ENCODE measurements around the gene NBEA. TPM values are rescaled to one million over a fixed set of nuclear protein-coding genes. Genes with fewer than 3 reads are reported as not detected.

The NBEA gene
- total RNA-seq, 1 experiment from 2014 or later: 5.1 TPM

DNA sequence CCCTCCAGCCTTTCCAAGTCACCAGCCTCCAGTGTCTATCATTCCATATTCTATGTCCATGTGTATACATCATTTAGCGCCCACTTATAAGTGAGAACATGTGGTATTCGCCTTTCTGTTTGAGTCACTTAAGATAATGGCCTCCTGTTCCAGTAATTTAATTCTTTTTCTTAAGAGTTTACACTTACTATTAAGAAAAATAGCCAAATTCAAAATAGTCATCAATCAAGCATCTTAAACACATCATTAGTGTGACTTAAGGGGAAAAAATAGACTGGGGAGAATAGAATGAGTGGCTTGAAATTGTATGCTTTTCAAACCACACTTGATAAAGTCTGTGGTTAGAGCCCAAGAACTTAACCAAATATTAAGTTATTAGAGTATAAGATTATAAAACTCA lies 286.5 kb downstream of the NBEA start:
- in situ Hi-C loops (cut with HindIII; ENCODE audit: low sequenced_read_pairs): no loop called here
- DNase-seq (ENCODE audit: low spot score): no peak

DNA sequence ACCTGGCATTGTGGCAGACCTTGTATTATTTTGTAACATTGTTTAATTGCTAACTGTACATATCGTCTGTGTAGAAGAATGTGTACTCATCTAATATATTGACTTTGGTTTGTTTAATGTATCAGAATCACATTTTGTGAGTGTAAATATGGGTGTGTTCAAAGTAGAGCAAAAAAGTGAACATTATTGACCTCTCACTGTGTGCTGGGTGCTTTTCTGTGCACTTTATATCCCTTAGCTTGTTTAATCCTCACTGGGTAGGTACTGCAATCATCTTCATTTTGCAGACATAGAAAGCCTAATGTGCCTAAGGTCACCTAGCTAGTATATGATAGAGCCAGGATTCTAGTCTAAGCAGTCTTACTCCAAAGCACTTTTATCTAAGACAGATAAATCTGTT lies 289.4 kb downstream of the NBEA start:
- in situ Hi-C loops (cut with HindIII; ENCODE audit: low sequenced_read_pairs): no loop called here
- DNase-seq (ENCODE audit: low spot score): no peak

DNA sequence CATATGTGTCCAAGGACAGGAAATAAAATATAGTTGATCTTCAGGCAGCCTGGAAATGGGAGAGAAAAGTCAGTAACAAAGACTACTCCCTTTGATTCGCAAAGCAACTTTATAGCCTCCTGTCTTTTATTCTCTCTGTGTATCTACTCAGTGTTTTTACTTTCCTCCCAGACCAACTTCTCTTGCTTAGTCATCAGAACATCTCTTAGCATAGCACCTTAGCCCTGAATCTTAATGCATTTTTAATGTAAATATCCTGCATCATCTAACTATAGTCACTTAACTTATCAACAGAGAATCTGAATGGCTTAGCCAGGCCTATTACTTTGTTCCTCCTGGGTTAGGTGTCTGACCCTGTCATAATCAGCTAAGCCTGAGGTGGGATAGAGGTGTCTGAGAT lies 296.2 kb downstream of the NBEA start:
- in situ Hi-C loops (cut with HindIII; ENCODE audit: low sequenced_read_pairs): no loop called here
- no peak for DNase-seq (ENCODE audit: low spot score)

GRCh38 chr13:35252536-35253205 lies 310.6 kb downstream of the NBEA start:
- in situ Hi-C loops (cut with HindIII; ENCODE audit: low sequenced_read_pairs): no loop called here

DNA sequence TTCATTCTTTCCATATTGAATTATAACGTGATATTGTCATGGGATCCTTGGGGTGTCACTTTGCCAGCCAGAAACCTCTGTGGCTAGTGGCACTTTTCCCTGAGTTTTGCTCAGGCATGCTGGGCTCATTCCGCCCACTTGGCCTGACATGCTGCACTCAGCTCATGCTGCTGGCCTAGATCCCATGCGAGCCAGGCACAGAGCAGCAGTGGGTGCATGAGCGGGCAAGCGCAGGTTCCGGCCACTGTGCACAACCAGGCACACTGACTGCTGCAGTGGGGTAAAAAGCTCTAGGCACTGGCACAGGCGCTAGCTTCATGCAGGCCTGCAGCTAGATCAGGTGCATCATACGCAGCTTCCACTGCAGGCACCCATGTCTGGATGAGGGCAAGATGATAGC lies 313.2 kb downstream of the NBEA start:
- in situ Hi-C loops (cut with HindIII; ENCODE audit: low sequenced_read_pairs): no loop called here

More at GRCh38 chr13:35252536-35253205, 310.6 kb downstream of the NBEA start:
- no peak for DNase-seq (ENCODE audit: low spot score)

GRCh38 chr13:35256459-35257148 lies 314.5 kb downstream of the NBEA start:
- in situ Hi-C loops (cut with HindIII; ENCODE audit: low sequenced_read_pairs): no loop called here
- no peak for DNase-seq (ENCODE audit: low spot score)

More for the DNA sequence above, 313.2 kb downstream of the NBEA start:
- peak; percentile 95 for DNase-seq (ENCODE audit: low spot score)

DNA sequence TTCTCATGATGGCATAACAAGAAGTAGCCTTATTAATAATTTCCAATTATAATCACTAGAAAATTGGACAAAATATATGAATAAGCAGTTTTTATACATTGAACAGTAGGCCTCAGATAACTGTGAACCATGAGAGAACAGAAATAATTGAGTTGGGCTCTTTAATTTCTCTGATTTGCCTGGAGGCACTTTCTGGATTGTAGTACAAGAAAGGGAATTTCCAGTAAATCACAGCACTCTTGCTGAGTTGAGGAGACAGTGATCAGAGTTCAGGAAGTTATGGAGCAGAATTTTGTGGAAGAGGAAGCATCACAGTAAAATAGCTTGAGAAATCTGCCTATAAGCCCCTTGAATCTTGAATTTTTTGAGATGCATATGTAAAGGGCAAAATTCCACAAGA lies 318.2 kb downstream of the NBEA start:
- in situ Hi-C loops (cut with HindIII; ENCODE audit: low sequenced_read_pairs): no loop called here

GRCh38 chr13:35266412-35266811 lies 324.3 kb downstream of the NBEA start:
- in situ Hi-C loops (cut with HindIII; ENCODE audit: low sequenced_read_pairs): no loop called here
- DNase-seq (ENCODE audit: low spot score): no peak

More for the DNA sequence above, 318.2 kb downstream of the NBEA start:
- no peak for DNase-seq (ENCODE audit: low spot score)

DNA sequence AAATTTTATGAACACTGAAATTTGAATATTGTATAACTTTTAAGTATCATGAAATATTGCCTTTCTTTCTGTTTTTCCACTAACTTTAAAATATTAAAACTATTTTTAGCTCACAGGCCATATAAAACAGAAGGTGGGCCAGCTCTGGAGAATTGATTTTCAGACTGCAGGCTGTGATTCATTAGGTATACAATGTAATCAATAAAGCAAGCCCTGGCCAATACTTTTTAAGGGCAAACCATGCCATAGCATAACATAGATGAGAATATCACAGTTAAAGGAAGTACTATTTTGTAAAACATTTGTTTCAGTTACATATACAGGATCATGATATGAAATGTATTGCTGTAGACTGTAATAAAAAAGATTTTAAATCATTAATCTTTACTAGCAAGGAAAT lies 336.8 kb downstream of the NBEA start:
- DNase-seq (ENCODE audit: low spot score): no peak
- in situ Hi-C loops (cut with HindIII; ENCODE audit: low sequenced_read_pairs): no loop called here

DNA sequence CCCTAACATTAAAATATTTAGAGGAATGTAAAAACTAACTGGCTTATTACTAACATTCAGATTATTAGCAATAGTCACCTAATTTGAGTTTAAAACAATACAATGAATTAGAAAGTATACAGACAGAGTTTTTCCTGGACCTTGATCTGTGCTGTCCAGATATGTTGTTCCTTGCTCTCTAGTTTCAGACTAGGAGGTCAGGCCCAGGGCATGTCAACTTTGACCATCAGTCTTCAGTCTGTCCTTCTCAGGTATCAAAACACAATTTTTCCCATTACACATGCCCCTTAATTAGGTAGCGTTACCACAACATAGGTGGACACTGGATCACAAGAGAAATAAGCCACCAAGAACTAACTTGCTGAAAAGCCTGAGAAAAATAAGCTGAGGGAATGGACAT lies 337.4 kb downstream of the NBEA start:
- in situ Hi-C loops (cut with HindIII; ENCODE audit: low sequenced_read_pairs): no loop called here
- no peak for DNase-seq (ENCODE audit: low spot score)

DNA sequence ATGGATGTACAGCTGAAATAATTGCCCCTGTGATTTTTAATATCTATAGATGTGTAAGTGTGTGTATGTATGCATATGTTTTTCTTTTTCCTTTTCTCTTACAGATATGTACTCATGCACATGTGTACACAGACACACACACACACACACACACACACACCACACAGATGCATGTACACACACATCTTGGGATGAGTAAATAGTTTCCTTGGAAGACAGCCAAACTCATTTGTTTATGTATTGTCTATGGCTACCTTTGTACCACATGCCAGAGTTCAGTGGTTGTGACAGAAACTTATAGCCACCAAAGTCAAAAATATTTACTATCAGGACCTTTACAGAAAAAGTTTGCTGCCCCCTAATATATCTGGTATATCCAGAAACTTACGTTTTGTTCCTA lies 341.8 kb downstream of the NBEA start:
- no peak for DNase-seq (ENCODE audit: low spot score)
- in situ Hi-C loops (cut with HindIII; ENCODE audit: low sequenced_read_pairs): no loop called here

- in situ Hi-C loops (cut with HindIII; ENCODE audit: low sequenced_read_pairs): no loop called here
- DNase-seq (ENCODE audit: low spot score): no peak
Observed at GRCh38 chr13:35285677-35286076, 343.6 kb downstream of the NBEA start.

GRCh38 chr13:35292329-35292728 lies 350.3 kb downstream of the NBEA start:
- in situ Hi-C loops (cut with HindIII; ENCODE audit: low sequenced_read_pairs): no loop called here
- DNase-seq (ENCODE audit: low spot score): peak; percentile 64

GRCh38 chr13:35293579-35294226 lies 351.6 kb downstream of the NBEA start:
- DNase-seq (ENCODE audit: low spot score): no peak
- in situ Hi-C loops (cut with HindIII; ENCODE audit: low sequenced_read_pairs): no loop called here

DNA sequence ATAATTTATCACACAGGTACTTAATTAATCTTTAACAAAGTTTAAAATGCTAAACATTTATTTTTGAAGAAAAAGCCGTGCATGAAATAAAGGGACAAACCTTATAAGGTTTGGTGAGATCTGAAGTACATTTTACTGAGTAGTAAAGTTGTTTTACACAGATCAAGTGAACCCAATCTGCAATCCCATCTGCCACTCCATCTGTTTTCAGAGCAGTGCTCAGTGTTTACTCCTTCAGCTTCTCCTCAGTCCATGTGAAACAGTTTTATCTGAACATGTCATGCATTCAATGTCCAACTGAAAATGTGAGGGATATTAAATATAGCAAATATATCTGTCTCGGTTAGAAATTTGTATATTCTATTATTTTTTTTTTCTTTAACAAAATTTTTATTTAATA lies 367.6 kb downstream of the NBEA start:
- in situ Hi-C loops (cut with HindIII; ENCODE audit: low sequenced_read_pairs): no loop called here
- DNase-seq (ENCODE audit: low spot score): peak; percentile 98

DNA sequence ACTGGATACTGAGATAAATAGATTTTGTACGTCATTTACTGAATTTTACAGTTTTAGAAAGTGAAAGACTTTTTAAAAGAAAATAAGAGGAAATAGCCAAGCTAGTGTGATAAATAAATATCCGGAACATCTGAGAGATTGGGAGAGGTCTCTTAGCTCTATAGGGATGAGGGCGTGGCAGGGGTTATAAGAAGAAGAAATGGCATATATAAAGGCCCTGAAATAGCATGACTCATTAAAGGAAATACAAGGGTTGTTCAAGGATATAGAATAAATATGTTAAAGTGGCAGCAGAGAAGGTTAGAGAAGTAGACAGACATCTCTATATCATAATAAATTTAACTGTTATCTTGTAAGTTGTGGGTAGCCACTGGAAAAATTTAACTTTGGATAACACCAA lies 390.1 kb downstream of the NBEA start:
- in situ Hi-C loops (cut with HindIII; ENCODE audit: low sequenced_read_pairs): no loop called here
- DNase-seq (ENCODE audit: low spot score): no peak

DNA sequence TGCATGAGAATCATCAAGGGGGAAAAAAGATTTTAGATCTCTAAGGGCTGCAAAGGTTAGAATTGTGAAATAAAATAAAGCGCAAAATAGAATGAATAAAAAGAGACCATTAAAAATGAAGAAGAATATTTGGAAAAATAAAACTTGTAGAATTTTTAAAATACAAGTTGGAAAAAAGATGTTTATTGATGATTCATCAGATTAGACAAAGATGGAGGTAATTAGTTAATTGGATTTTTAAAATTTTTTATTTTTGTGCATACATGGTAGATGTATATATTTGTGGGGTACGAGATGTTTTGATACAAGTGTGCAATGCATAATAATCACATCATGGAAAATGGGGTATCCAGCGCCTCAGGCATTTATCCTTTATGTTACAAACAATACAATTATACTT lies 391.1 kb downstream of the NBEA start:
- in situ Hi-C loops (cut with HindIII; ENCODE audit: low sequenced_read_pairs): no loop called here

GRCh38 chr13:35342440-35342839 lies 400.4 kb downstream of the NBEA start:
- no peak for DNase-seq (ENCODE audit: low spot score)
- in situ Hi-C loops (cut with HindIII; ENCODE audit: low sequenced_read_pairs): no loop called here

More for the DNA sequence above, 391.1 kb downstream of the NBEA start:
- DNase-seq (ENCODE audit: low spot score): no peak

DNA sequence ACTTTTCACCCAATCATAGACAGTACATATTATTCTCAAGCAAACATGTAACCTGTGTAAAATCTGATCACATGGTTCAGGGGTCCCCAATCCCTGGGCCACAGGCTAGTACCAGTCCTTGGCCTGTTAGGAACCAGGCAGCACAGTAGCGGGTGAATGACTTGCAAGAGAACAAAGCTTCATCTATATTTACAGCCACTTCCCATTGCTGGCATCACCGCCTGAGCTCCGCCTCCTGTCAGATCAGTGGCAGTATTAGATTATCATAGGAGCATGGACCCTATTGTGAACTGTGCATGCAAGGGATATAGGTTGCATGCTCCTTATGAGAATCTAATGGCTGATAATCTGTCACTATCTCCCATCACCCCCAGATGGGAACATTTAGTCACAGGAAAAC lies 401.3 kb downstream of the NBEA start:
- in situ Hi-C loops (cut with HindIII; ENCODE audit: low sequenced_read_pairs): no loop called here
- no peak for DNase-seq (ENCODE audit: low spot score)

GRCh38 chr13:35345992-35346391 lies 403.9 kb downstream of the NBEA start:
- DNase-seq (ENCODE audit: low spot score): no peak
- in situ Hi-C loops (cut with HindIII; ENCODE audit: low sequenced_read_pairs): no loop called here

Measured in G401 (cell line).